Measurements from ENCODE around the gene STMND1.
"Not testable (repeated sequence)": the region's sequence is repeated elsewhere in the genome, so short reads cannot be mapped to it uniquely, and the experiment has no call there.

STMND1 gene

DNA sequence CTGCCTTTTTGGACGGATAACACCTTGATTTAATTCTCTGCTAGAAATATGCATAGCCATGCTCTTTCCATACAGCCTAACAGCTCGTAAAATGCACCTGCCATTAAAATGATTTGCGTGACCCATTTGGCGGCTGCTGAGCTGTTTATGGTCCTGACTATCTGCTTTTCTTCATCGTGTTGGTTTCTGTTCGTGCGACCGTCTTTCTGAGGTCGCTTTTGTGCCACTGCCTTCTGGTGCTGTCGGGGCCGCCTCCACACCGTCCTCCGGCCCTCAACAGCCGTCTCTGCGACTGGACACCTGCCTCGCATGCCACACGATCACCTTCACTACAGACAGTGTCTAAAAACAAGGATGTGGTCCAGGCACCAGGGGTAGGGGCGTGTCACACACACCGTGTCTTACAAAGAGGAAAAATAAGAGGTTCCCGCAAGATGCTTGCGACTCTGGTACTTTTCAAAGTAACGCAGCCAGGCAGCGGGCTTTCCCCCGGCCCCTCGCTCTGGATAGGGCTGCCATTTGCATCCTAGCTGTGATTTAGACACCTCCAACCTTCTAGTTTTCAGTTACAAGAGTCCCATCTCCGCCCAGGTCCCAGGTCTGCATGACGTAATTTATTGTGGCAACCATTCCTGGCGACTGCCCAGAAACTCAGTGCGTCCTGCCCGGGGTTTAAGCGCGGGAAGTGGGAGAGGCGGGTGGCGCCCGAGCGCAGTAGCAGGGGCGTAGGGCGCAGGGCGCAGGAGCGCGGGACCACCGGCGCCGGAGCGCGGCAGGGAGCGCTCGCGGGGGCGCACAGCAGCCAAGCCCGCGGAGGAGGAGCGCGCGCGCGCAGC lies at the start of gene STMND1:
TSS of gene STMND1 (plus strand) at position 629 of the 836 bp plus-strand sequence. CDS start 208 bp downstream, outside the sequence.
- DNase-seq (peak in 1 of 2 donors; percentile 13), ATAC-seq (peak; percentile 43)
- H3K27ac Mint-ChIP-seq: no peak within 1 kb of the TSS
- peaks cover 76% of the 10 kb centered on the region for H3K27me3 Mint-ChIP-seq
- no peaks in the 10 kb centered on the region for H3K9me3 Mint-ChIP-seq
- H3K4me1 Mint-ChIP-seq: peaks cover 13% of the 10 kb centered on the region
- H3K4me3 Mint-ChIP-seq: peak within 1 kb of the TSS; percentile 76 to 78

DNA sequence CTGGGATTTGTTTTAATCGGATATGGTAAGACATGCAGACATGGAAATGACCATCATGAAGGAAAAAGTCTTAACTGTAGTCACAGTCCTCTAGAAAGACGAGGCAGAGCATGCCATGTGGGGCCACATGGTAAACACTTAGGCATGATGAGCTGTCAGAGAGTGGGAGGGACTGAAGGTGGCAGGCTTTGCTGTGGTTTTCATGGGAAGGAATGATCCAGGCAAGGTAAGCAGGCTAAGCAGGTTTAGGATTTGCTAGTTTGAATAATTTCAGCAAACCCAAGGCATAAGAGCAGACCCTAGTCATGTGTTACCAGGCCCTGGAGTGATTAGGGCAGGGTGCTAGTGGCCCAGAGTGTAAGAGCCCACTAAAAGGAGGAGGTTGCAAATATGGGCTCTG lies 47.2 kb upstream of the STMND1 start:
- DNase-seq: no peak
- Mint-ChIP-seq H3K27me3 (peaks cover 32% of the 10 kb centered on the region), H3K9me3 (no peaks in the 10 kb centered on the region), H3K27ac (no peak overlapping the region), H3K4me3 (no peak overlapping the region), H3K4me1 (no peaks in the 10 kb centered on the region)
- no peak for ATAC-seq

DNA sequence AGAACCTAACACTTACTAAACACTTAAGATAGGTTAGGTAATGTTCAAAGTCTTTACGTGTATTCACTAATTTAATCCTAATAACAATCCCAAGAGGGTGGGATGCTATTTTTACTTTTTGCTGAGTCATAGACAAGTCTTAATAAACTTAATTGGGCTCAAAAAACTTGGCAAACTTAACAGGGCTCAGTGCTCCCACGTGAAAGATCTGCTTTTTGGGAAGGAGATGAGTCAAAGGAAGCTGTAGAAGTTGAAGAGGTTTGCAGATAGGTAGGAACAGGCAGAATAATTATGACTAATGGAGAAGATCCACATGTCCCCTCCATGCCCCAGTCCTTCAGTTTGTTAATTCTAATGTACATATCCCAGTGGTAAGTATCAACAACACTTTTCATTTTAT lies 44.5 kb upstream of the STMND1 start:
- DNase-seq (no peak), ATAC-seq (no peak)
- Mint-ChIP-seq H3K27me3 (peaks cover 50% of the 10 kb centered on the region), H3K9me3 (no peaks in the 10 kb centered on the region), H3K4me3 (no peak overlapping the region), H3K4me1 (no peaks in the 10 kb centered on the region), H3K27ac (no peak overlapping the region)

DNA sequence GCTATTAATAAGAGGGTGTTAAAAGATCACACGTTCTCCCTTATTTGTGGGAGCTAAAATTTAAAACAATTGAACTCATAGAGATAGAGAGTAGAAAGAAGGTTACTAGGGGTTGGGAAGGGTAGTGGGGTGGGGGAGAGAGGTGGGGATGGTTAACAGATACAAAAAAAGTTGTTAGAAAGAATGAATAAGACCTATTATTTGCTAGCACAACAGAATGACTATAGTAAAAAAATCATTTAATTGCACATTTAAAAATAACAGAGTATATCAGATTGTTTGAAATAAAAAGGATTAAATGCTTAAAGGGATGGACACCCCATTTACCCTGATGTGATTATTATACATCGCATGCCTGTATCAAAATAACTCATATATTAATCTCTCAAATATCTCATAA lies 43.3 kb upstream of the STMND1 start:
- DNase-seq: no peak
- H3K4me1 Mint-ChIP-seq: no peaks in the 10 kb centered on the region
- H3K4me3 Mint-ChIP-seq: no peak overlapping the region
- no peak for ATAC-seq
- H3K9me3 Mint-ChIP-seq: no peaks in the 10 kb centered on the region
- H3K27ac Mint-ChIP-seq: no peak overlapping the region
- peaks cover 51% of the 10 kb centered on the region for H3K27me3 Mint-ChIP-seq

DNA sequence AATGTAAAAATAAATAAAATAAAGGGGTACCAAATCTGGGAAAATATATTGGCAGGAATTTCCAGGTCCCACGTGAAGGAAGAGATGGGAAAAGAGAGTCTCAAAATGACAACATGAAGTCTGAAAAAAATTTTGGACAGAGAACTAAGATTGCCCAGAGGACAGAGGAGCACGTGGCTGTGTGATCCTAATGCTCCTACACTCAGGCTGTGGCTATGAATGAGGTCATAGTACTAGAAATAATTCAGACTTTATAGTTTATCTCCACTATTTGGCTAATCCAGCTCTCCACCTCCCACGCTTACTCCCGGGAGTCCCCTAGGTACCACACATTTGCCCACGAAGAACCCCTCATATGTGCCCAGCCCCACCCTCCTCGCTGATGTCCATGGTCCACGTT lies 42.8 kb upstream of the STMND1 start:
- Mint-ChIP-seq H3K27me3 (peaks cover 51% of the 10 kb centered on the region), H3K9me3 (no peaks in the 10 kb centered on the region), H3K4me3 (no peak overlapping the region), H3K27ac (no peak overlapping the region), H3K4me1 (no peaks in the 10 kb centered on the region)
- DNase-seq (no peak), ATAC-seq (no peak)

DNA sequence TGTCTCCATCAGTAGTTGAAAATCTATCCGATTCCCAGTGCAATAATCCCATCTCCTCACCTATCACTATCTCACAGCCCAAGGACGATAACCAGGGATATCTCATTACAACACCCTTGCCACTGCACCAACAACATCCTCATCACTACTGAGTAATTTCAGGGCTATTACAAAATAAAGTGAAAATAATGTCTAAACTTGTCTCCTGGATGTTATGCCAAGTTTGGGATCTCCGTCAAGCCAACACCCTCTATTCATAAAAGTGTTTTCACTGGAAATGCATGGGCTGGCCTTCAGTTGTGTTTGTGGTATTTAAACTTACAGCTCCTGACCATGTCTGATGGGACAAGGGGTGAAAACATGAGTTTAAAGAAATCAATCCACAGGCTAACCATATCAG lies 42.0 kb upstream of the STMND1 start:
- Mint-ChIP-seq H3K27ac (no peak overlapping the region), H3K9me3 (no peaks in the 10 kb centered on the region), H3K27me3 (peaks cover 43% of the 10 kb centered on the region), H3K4me3 (no peak overlapping the region), H3K4me1 (no peaks in the 10 kb centered on the region)
- ATAC-seq: no peak
- DNase-seq: no peak

DNA sequence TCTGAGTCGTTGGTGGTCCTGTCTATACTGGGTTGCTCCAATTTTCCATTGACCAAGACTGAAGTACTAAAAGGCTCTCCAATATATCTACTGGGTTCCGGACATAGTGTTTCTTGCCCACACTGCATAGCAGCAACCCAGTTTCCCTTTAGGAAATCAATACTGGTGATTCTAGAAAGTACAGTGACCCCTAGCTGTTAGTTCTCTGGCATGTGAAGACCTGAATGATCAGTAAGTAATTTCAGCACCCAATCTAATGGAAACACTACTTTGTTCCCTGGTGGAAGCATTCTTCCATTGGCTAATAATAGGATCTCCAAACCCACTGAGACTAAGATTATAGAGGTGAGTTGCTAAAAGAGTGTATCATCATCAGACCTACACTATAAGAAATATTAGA lies 40.8 kb upstream of the STMND1 start:
- Mint-ChIP-seq H3K4me3 (no peak overlapping the region), H3K9me3 (no peaks in the 10 kb centered on the region), H3K4me1 (no peaks in the 10 kb centered on the region), H3K27ac (no peak overlapping the region), H3K27me3 (peaks cover 43% of the 10 kb centered on the region)
- ATAC-seq (no peak), DNase-seq (no peak)

DNA sequence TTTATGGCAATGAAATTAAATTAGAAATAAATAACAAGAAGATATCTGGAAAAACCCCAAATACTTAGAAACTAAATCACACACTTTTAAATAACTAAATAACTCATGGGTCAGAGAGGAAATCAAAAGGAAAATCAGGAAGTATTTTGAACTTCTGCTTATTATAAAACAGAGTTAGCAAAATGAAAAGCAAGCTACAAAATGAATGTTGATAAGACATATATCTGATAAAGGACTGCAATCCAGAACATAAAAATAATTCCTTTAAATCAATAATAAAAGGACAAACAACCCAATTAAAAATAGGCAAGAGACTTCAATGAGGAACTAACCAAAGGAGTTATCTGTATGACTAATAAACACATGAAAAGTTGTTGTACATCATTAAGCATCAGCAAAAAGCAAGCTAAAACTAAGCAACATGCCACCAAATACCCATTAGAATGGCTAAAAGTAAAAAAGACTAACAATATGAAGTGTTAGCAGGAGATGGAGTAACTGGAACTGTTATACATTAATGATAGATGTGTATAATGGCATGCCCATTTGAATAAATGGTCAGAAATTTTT lies 38.9 kb upstream of the STMND1 start:
- no peaks in the 10 kb centered on the region for H3K4me1 Mint-ChIP-seq
- ATAC-seq: no peak
- no peak for DNase-seq
- no peaks in the 10 kb centered on the region for H3K9me3 Mint-ChIP-seq
- no peak overlapping the region for H3K27ac Mint-ChIP-seq
- peaks cover 52% of the 10 kb centered on the region for H3K27me3 Mint-ChIP-seq
- H3K4me3 Mint-ChIP-seq: no peak overlapping the region

DNA sequence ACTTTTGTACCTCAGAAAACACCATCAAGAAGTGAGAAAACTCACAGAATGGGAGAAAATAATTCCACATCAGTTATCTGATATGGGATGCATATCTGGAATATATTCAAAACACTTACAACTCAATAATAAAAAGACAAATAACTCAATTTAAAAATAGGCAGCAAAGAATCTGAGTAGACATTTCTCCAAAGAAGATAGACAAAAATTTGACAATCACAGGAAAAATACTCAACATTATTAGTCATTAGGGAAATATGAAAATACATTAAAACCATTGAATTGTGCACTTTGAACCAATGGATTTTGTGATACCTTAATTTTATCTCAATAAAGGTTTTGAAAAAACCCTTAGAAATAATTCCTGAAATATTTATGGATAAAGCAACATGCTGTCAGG lies 36.9 kb upstream of the STMND1 start:
- no peak overlapping the region for H3K27ac Mint-ChIP-seq
- DNase-seq (no peak), ATAC-seq (no peak)
- no peaks in the 10 kb centered on the region for H3K4me1 Mint-ChIP-seq
- H3K27me3 Mint-ChIP-seq: peaks cover 43% of the 10 kb centered on the region
- H3K4me3 Mint-ChIP-seq: no peak overlapping the region
- peaks cover 7 to 13% of the 10 kb centered on the region in 2 donors for H3K9me3 Mint-ChIP-seq

DNA sequence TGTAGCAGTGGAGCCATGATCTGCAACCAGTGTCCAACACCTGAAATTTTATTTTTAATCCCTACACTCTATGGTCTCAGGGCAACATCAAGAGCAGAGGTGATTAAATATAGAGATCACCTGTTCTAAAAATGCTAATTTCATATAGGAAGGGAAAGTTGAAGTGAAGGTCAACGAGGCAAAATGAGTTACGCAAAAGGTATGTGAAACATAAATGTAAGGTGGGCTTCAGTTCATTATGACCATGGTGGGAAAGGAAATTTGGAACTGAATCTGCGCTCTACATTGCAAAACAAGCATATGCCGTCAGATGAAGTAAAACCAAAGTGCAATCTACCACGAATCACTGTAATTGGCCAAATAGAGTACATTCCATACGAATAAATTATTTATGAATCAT lies 35.2 kb upstream of the STMND1 start:
- H3K4me1 Mint-ChIP-seq: no peaks in the 10 kb centered on the region
- peaks cover 39% of the 10 kb centered on the region for H3K27me3 Mint-ChIP-seq
- no peak overlapping the region for H3K4me3 Mint-ChIP-seq
- ATAC-seq (no peak), DNase-seq (no peak)
- peaks cover 16 to 23% of the 10 kb centered on the region in 2 donors for H3K9me3 Mint-ChIP-seq
- H3K27ac Mint-ChIP-seq: no peak overlapping the region

DNA sequence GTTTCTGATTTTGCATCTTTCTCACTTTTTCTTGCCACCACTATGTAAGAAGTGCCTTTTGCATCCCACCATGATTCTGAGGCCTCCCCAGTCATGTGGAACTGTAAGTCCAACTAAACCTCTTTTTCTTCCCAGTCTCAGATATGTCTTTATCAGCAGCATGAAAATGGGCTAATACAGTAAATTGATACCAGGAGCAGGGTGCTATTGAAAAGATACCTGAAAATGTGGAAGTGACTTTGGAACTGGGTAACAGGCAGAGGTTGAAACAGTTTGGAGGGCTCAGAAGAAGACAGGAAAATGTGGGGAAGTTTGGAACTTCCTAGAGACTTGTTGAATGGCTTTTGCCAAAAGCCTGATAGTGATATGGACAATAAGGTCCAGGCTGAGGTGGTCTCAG lies 32.9 kb upstream of the STMND1 start:
- H3K4me1 Mint-ChIP-seq, ATAC-seq, H3K4me3 Mint-ChIP-seq, H3K27ac Mint-ChIP-seq, DNase-seq: not testable (repeated sequence)
- peaks cover 43% of the 10 kb centered on the region for H3K27me3 Mint-ChIP-seq
- peaks cover 17 to 23% of the 10 kb centered on the region in 2 donors for H3K9me3 Mint-ChIP-seq

DNA sequence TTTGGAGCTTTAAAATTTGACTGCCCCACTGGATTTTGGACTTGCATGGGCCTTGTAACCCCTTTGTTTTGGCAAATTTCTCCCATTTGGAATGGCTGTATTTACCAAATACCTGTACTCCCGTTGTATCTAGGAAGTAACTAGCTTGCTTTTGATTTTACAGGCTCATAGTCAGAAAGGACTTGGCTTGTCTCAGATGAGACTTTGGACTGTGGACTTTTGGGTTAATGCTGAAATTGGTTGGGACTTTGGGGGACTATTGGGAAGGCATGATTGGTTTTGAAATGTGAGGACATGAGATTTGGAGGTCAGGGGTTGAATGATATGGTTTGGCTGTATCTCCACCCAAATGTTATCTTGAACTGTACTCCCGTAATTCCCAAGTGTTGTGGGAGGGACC lies 31.4 kb upstream of the STMND1 start:
- ATAC-seq, H3K4me1 Mint-ChIP-seq, H3K4me3 Mint-ChIP-seq, DNase-seq, H3K27ac Mint-ChIP-seq: not testable (repeated sequence)
- Mint-ChIP-seq H3K27me3 (peaks cover 54% of the 10 kb centered on the region), H3K9me3 (peaks cover 24 to 25% of the 10 kb centered on the region in 2 donors)

DNA sequence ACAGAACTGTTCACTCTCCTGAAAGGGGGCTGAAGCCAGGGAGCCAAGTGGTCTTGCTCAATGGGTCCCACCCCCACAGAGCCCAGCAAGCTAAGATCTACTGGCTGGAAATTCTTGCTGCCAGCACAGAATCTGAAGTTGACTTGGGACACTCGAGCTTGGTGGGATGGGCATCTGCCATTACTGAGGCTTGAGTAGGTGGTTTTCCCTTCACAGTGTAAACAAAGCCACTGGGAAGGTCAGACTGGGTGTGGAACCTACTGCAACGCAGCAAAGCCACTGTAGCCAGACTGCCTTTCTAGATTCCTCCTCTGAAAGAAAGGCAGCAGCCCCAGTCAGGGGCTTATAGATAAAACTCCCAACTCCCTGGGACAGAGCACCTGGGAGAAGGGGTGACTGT lies 28.3 kb upstream of the STMND1 start:
- Mint-ChIP-seq H3K27me3 (peaks cover 35% of the 10 kb centered on the region), H3K9me3 (peaks cover 30 to 32% of the 10 kb centered on the region in 2 donors)
- H3K4me3 Mint-ChIP-seq, DNase-seq, H3K4me1 Mint-ChIP-seq, H3K27ac Mint-ChIP-seq, ATAC-seq: not testable (repeated sequence)

DNA sequence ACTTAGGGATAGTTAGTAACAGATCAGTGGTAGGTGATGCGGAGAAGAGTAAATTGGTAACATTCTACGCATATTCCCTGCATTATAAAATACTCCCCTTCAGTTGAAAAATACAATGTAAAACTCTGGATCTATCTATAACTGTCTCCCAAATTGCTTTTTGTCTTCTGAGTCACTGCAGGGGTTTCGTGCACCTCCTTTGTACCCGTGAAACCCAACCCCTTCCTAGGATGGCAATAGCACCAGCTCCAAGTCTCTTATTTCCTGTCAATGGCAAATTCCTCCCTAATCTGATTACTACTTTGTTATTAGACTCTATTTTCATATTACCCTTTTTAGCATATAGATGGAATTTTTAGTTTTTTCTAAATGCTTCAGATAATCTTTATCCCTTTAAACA lies 20.6 kb upstream of the STMND1 start:
- Mint-ChIP-seq H3K4me3 (no peak overlapping the region), H3K27me3 (peaks cover 22% of the 10 kb centered on the region), H3K4me1 (no peaks in the 10 kb centered on the region), H3K9me3 (peaks cover 0 to 6% of the 10 kb centered on the region in 2 donors), H3K27ac (no peak overlapping the region)
- ATAC-seq (no peak), DNase-seq (no peak)

DNA sequence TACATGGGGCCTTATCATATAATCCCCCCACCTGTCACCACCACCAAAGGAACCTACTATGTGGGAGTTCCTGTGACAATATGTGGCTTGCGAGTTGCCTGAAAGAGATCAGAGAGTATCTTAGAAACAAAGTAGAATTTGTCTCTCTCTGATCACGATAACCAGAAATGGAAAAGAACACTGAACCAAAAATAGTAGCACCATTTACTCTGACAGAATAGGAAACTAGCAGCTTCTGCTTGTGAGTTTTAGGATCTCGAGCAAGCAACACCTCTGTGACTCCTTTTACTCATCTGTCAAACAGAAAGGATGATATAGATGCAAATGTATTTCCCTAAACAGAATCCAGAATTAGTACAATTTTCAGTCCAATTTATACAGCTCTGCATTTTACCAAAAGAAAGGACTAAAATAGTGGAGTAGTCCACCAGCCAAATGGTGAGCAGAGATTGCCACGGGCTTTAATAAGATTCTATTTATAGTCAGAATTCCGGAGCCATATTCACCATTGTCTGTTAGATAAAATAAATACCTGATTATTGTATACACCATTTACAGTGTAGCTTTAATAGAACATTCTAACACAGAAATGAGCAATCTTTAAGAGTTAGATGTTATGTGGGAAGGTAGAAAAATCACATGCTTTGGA lies 19.9 kb upstream of the STMND1 start:
- Mint-ChIP-seq H3K4me3 (no peak overlapping the region), H3K4me1 (no peaks in the 10 kb centered on the region), H3K27ac (no peak overlapping the region), H3K9me3 (peaks cover 0 to under 1% of the 10 kb centered on the region in 2 donors), H3K27me3 (peaks cover 29% of the 10 kb centered on the region)
- DNase-seq (no peak), ATAC-seq (no peak)

DNA sequence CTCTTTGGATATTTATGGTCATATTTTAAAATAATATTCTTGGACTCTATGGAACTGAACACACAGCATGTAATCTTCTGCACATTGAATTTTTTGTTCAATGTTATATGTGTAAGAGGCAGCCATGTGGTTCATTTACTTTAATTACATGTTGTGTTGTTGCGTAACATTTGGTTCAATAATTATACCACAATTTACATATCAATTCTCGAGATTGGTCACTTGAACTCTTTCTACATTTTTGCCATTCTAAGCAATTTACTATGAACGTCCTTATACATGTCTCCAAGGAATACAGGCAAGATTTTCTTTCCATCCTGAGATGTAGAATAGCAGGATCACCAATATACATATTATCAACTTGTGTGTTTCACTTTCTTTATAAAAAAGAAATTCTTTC lies 18.5 kb upstream of the STMND1 start:
- DNase-seq: no peak
- ATAC-seq: no peak
- H3K9me3 Mint-ChIP-seq: no peaks in the 10 kb centered on the region

More for the DNA sequence above, 18.5 kb upstream of the STMND1 start:
- no peak overlapping the region for H3K4me3 Mint-ChIP-seq
- H3K4me1 Mint-ChIP-seq: no peaks in the 10 kb centered on the region
- peaks cover 33% of the 10 kb centered on the region for H3K27me3 Mint-ChIP-seq
- no peak overlapping the region for H3K27ac Mint-ChIP-seq
